Ovary (tissue), 9 donors: ENCODE results near the gene MCAT. TPM values are rescaled to one million over a fixed set of nuclear protein-coding genes. Genes with fewer than 3 reads are reported as not detected.
A peak's percentile ranks its signal among the peaks of the same experiment; 100 is the strongest.

Experiments used
- DNase-seq, 5 donors: peaks; one replicate each; pipeline ENCODE4 v3.0.0-alpha.2; 2019 to 2020
- H3K27ac ChIP-seq, 2 donors: fragments of 200-600 bp; one replicate each; pipeline versions ENCODE4 v1.5.1 to v1.8.0; 2019 to 2022
- H3K27me3 ChIP-seq: fragments of 200-600 bp; one replicate; pipeline ENCODE4 v1.8.0; 2022
- H3K36me3 ChIP-seq: fragments of 200-600 bp; sonication (generic); one replicate; pipeline ENCODE4 v1.5.1; 2019
- H3K4me1 ChIP-seq: one replicate; pipeline ENCODE4 v1.8.1; 2013; ENCODE audit warnings: mild to moderate bottlenecking, moderate library complexity; ENCODE audit not compliant: insufficient read depth
- H3K4me3 ChIP-seq: fragments of 200-600 bp; sonication (generic); one replicate; pipeline ENCODE4 v1.5.1; 2017
- H3K9me3 ChIP-seq, 2 donors: fragments of 200-600 bp in 1 of 2; sonication (generic) in 1 of 2; one replicate each; pipeline versions ENCODE4 v1.5.1 to v1.8.1; 2013 to 2019; ENCODE audit warnings: mild to moderate bottlenecking in 1 of 2, moderate library complexity in 1 of 2
- CTCF ChIP-seq, 3 donors: fragments of 450-650 bp in 2 of 3; fragments of 200-600 bp in 1 of 3; IDR thresholded peaks; one replicate each; pipeline versions ENCODE4 v1.5.1 to v1.8.0; 2016 to 2022; ENCODE audit warnings: antibody characterized with exemption in 3 of 3, mild to moderate bottlenecking in 1 of 3
- EP300 ChIP-seq: sonication (generic); formaldehyde crosslinking; IDR thresholded peaks from one replicate; pipeline ENCODE4 v1.6.1; 2017; ENCODE audit warnings: antibody characterized with exemption
- POLR2A ChIP-seq: fragments of 450-650 bp; IDR thresholded peaks from one replicate; pipeline ENCODE4 v1.6.1; 2017; ENCODE audit warnings: antibody characterized with exemption, mild to moderate bottlenecking, moderate library complexity
- WGBS, 3 donors: extraction: QIAGEN DNeasy Blood & Tissue Kit in 1 of 3; methylation state at CpG; one replicate each; pipeline versions ENCODE4 v1.1.5 to v1.1.7; 2013 to 2017; 5-methylcytosine and 5-hydroxymethylcytosine counted together
- intact Hi-C, 4 donors: fragments of 100-400 bp; cut with DNase I; formaldehyde crosslinking; loops; one replicate each; pipeline versions ENCODE4 v1.11.0 to v1.15.1; 2022 to 2023
- polyA plus RNA-seq, 2 donors: library from polyadenylated mRNA; stranded (reverse); fragments of 200-250 nt in 1 of 2; fragments of 350-450 nt in 1 of 2; fragmentation: Illumina TruSeq in 1 of 2; extraction: RNeasy Lipid Tissue Mini Kit (QIAGEN cat#74804) in 1 of 2; gene quantifications; one replicate each; pipeline ENCODE4 v1.2.3, GENCODE V29; 2013 to 2014
- total RNA-seq, 7 donors: library from RNA; depleted of rRNA in 2 of 7; stranded (reverse); fragments of >200 nt in 2 of 7; fragmentation: NEBNext Ultra II Directional in 3 of 7; extraction: Animal tissue kit (Norgen Biotek cat#: 25700) in 3 of 7; gene quantifications; one replicate each; pipeline versions ENCODE4 v1.1.0 to v1.2.4, GENCODE V29; 2016 to 2023
- donor health status: DM: no; HTN: no; CAD: no; lungs with moderate emphysema.
- donor health status: DM: no; HTN: no; CAD: no.
- donor health status: Bipolar disorder and iron deficiency.
- donor health status: DM: yes; HTN: yes; CAD: no.
- donor health status: DM: no; HTN: no; CAD: no.
- donor health status: DM: yes; HTN: yes; CAD: no.

Gene MCAT
- total and polyA plus RNA-seq, 9 donors, result 7.5 to 34.0 (median 15.9) TPM

DNA sequence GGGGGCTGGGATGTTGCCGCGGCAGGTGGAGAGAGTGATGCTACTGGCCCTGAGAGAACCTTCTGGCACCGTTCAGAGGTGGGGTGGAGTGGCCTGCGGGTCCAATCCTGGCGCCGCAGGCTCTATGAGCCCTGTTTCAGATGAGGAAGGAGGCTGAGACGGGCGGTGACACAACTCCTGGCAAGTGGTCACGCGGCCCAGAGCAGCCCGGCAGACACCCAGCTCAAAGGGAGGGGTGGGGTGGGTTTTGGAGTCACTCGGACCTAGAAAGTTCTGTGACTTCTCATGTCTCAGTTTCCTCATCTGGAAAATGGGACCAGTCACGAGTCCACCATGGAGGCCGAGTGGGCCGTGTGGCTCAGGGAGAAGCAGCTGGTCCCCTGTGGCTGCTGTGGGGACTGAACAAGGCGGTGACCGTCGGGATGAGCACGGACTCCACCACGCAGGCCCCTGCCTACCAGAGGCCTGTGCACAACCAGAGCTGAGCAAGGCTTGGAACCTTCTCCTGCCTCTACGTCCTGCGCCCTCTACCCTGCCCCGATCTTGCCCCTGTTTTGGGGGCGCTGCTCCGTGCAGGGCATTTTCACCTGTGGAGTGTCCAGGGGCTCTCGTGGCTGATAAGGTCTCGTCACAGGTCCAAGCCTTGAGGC is 11.8 kb upstream of the MCAT start:
- no peak overlapping the region for H3K27ac ChIP-seq
- WGBS, 3 donors, result 81 to 93% (median 90%) methylated on average over 27 of the region's 27 CpGs
- intact Hi-C loops, result no loop called here
- no peak for TF ChIP-seq EP300
- no peak for TF ChIP-seq CTCF (IDR thresholded peaks at IDR 0.05)
- no peak for TF ChIP-seq POLR2A
- H3K27me3 ChIP-seq, result no peaks in the 10 kb centered on the region
- DNase-seq, result no peak
- H3K4me3 ChIP-seq, result no peak overlapping the region
- H3K36me3 ChIP-seq, result no peaks in the 10 kb centered on the region
- no peaks in the 10 kb centered on the region for H3K9me3 ChIP-seq
- H3K4me1 ChIP-seq, result peaks cover 7% of the 10 kb centered on the region

GRCh38 chr22:43153899-43154298 is 10.7 kb upstream of the MCAT start:
- Histone ChIP-seq H3K4me3 (no peak overlapping the region), H3K4me1 (peaks cover 7% of the 10 kb centered on the region), H3K27ac (no peak overlapping the region), H3K36me3 (no peaks in the 10 kb centered on the region), H3K9me3 (no peaks in the 10 kb centered on the region), H3K27me3 (no peaks in the 10 kb centered on the region)
- intact Hi-C loops, result no loop called here
- 49 to 64% (median 62%) methylated on average over 9 of the region's 9 CpGs for WGBS, 3 donors
- DNase-seq, result no peak
- no peak for TF ChIP-seq EP300
- TF ChIP-seq CTCF (IDR thresholded peaks at IDR 0.05), result no peak
- no peak for TF ChIP-seq POLR2A

GRCh38 chr22:43152357-43153071 is 9.3 kb upstream of the MCAT start:
- no peak for TF ChIP-seq EP300
- no peak for TF ChIP-seq POLR2A
- TF ChIP-seq CTCF (IDR thresholded peaks at IDR 0.05), result no peak
- no peaks in the 10 kb centered on the region for H3K36me3 ChIP-seq
- intact Hi-C loops, result no loop called here
- peak overlapping the region in 1 of 2 donors; percentile 49 for H3K27ac ChIP-seq
- peak overlapping the region; percentile 69 for H3K4me3 ChIP-seq
- H3K9me3 ChIP-seq, result no peaks in the 10 kb centered on the region
- WGBS, 3 donors, result 6 to 19% (median 9%) methylated on average over 17 to 22 of the region's 22 CpGs
- peak; percentile 47 to 65 (median 60) for DNase-seq
- peaks cover 7% of the 10 kb centered on the region for H3K4me1 ChIP-seq
- H3K27me3 ChIP-seq, result no peaks in the 10 kb centered on the region

DNA sequence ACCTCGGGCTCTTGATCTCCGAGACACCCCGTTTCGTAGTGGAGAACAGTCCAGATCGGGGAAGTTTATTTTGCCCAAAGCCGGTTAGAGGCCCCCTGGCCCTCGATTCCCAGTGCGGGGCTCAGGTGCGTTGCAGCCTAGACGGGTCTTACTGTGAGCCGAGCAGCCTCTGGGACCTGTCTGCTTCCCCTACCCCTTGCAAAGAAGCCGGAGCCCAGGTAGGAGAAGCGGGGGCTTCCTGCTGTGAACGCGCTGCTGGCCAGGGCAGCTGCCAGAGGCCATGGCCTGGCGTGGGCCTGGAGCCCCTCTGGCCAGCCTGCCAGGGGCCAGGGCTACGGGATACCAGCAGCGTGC is 8.8 kb upstream of the MCAT start:
- intact Hi-C loops, result no loop called here

More for the DNA sequence above, 8.8 kb upstream of the MCAT start:
- no peak for TF ChIP-seq CTCF (IDR thresholded peaks at IDR 0.05)
- TF ChIP-seq POLR2A, result no peak
- TF ChIP-seq EP300, result no peak
- H3K27ac ChIP-seq, result peak overlapping the region in 1 of 2 donors; percentile 49
- 7 to 18% (median 11%) methylated on average over 13 to 18 of the region's 18 CpGs for WGBS, 3 donors
- peaks cover 7% of the 10 kb centered on the region for H3K4me1 ChIP-seq
- peak overlapping the region; percentile 69 for H3K4me3 ChIP-seq
- H3K36me3 ChIP-seq, result no peaks in the 10 kb centered on the region
- H3K27me3 ChIP-seq, result no peaks in the 10 kb centered on the region
- no peaks in the 10 kb centered on the region for H3K9me3 ChIP-seq
- no peak for DNase-seq
